IMR-90 (cell line): ENCODE data around the gene OGFR. TPM values are rescaled to one million over a fixed set of nuclear protein-coding genes. Genes with fewer than 3 reads are reported as not detected.

Source experiments
- ATAC-seq: fragments of 200-7000 bp; cut with Tn5 transposase; 2 replicates; pipeline ENCODE4 v1.9.1; 2020; ENCODE audit warnings: low read depth, mild to moderate bottlenecking, moderate library complexity
- BruUV-seq: library from RNA; stranded (reverse); fragments of 400-500 nt; replicated peaks from 2 replicates; lab custom pipeline; 2021; lab: Mats Ljungman, UMichigan
- CTCF ChIA-PET: fragments of 300-600 bp; formaldehyde crosslinking; extraction: SDS; loops from one replicate; lab custom pipeline; 2021; ENCODE audit warnings: antibody characterized with exemption; lab: Yijun Ruan, JAX
- POLR2A ChIA-PET: fragments of 300-600 bp; sonication (Branson Sonifier 250); formaldehyde crosslinking; loops from one replicate; lab custom pipeline; 2022; ENCODE audit warnings: antibody characterized with exemption; ENCODE audit not compliant: unreplicated experiment; lab: Charles Lee
- DNase-seq: peaks from one replicate; pipeline ENCODE4 v3.0.0; 2013
- H2AFZ ChIP-seq: replicated peaks from 2 replicates; pipeline ENCODE3; 2013; ENCODE audit warnings: low read length, mild to moderate bottlenecking; ENCODE audit not compliant: poor library complexity
- H2AK5ac ChIP-seq: 2 replicates; pipeline ENCODE4 v1.6.1; 2013; ENCODE audit warnings: low read depth, low read length, inconsistent platforms
- H2AK9ac ChIP-seq: replicated peaks from 2 replicates; pipeline ENCODE3; 2013; ENCODE audit warnings: mild to moderate bottlenecking, low read depth, low read length, moderate library complexity; ENCODE audit not compliant: poor library complexity
- H2BK120ac ChIP-seq: 2 replicates; pipeline ENCODE4 v1.6.1; 2013; ENCODE audit warnings: low read depth, low read length, inconsistent platforms
- H2BK15ac ChIP-seq: 3 replicates; pipeline ENCODE4 v1.6.1; 2013; ENCODE audit warnings: low read depth, low read length, inconsistent platforms
- H2BK20ac ChIP-seq: 2 replicates; pipeline ENCODE4 v1.6.1; 2013; ENCODE audit warnings: low read depth, mild to moderate bottlenecking, inconsistent platforms, low read length, moderate library complexity
- H2BK5ac ChIP-seq: 2 replicates; pipeline ENCODE4 v1.6.1; 2013; ENCODE audit warnings: mild to moderate bottlenecking, low read depth, low read length, inconsistent platforms; ENCODE audit not compliant: poor library complexity, severe bottlenecking
- H3K14ac ChIP-seq: replicated peaks from 2 replicates; pipeline ENCODE4 v1.6.1; 2013; ENCODE audit warnings: low read depth, low read length, inconsistent platforms
- H3K18ac ChIP-seq: 2 replicates; pipeline ENCODE4 v1.6.1; 2013; ENCODE audit warnings: low read depth, low read length, control low read depth
- H3K23ac ChIP-seq: 2 replicates; pipeline ENCODE4 v1.6.1; 2013; ENCODE audit warnings: low read depth, low read length, inconsistent platforms
- H3K27ac ChIP-seq: 2 replicates; pipeline ENCODE4 v1.5.1; 2013; ENCODE audit warnings: mild to moderate bottlenecking, control low read depth, low read length; ENCODE audit not compliant: insufficient read depth
- H3K27me3 ChIP-seq: 2 replicates; pipeline ENCODE4 v1.6.1; 2013; ENCODE audit warnings: low read length; ENCODE audit not compliant: control insufficient read depth, insufficient read depth
- H3K36me3 ChIP-seq: 2 replicates; pipeline ENCODE4 v1.6.1; 2013; ENCODE audit warnings: low read length, mixed read lengths; ENCODE audit not compliant: control insufficient read depth, insufficient read depth
- H3K4ac ChIP-seq: 2 replicates; pipeline ENCODE4 v1.6.1; 2013; ENCODE audit warnings: low read depth, low read length, inconsistent platforms
- H3K4me1 ChIP-seq: 2 replicates; pipeline ENCODE4 v1.6.1; 2013; ENCODE audit warnings: low read length, mixed read lengths; ENCODE audit not compliant: control insufficient read depth, insufficient read depth
- H3K4me2 ChIP-seq: 2 replicates; pipeline ENCODE4 v1.6.1; 2013; ENCODE audit warnings: low read depth, mild to moderate bottlenecking, control low read depth, low read length, moderate library complexity
- H3K4me3 ChIP-seq: 2 replicates; pipeline ENCODE4 v1.5.1; 2013; ENCODE audit warnings: low read depth, mild to moderate bottlenecking, control low read depth, low read length, moderate library complexity; ENCODE audit not compliant: insufficient read depth
- H3K56ac ChIP-seq: 2 replicates; pipeline ENCODE4 v1.6.1; 2013; ENCODE audit warnings: low read length, inconsistent platforms; ENCODE audit not compliant: insufficient read depth; ENCODE audit errors: extremely low read depth
- H3K79me1 ChIP-seq, 2 experiments: 2 replicates each; pipeline ENCODE4 v1.6.1; 2013; ENCODE audit warnings: low read length in 2 of 2, inconsistent platforms in 1 of 2, low read depth in 1 of 2
- H3K9ac ChIP-seq: 2 replicates; pipeline ENCODE4 v1.6.1; 2013; ENCODE audit warnings: low read depth, low read length, control low read depth
- H3K9me1 ChIP-seq: 2 replicates; pipeline ENCODE4 v1.6.1; 2013; ENCODE audit warnings: low read length, inconsistent platforms; ENCODE audit not compliant: insufficient read depth
- H3K9me3 ChIP-seq: 2 replicates; pipeline ENCODE4 v1.6.1; 2013; ENCODE audit warnings: low read length; ENCODE audit not compliant: control insufficient read depth, insufficient read depth
- H4K20me1 ChIP-seq: 2 replicates; pipeline ENCODE4 v1.6.1; 2013; ENCODE audit warnings: low read length, inconsistent platforms; ENCODE audit not compliant: insufficient read depth
- H4K5ac ChIP-seq: 2 replicates; pipeline ENCODE4 v1.6.1; 2013; ENCODE audit warnings: mild to moderate bottlenecking, low read depth, low read length, control low read depth
- H4K8ac ChIP-seq, 2 experiments: 2 replicates each; pipeline ENCODE4 v1.6.1; 2013; ENCODE audit warnings: low read depth in 2 of 2, low read length in 2 of 2, control low read depth in 1 of 2, inconsistent platforms in 1 of 2
- H4K91ac ChIP-seq: 2 replicates; pipeline ENCODE4 v1.6.1; 2013; ENCODE audit warnings: low read depth, low read length, inconsistent platforms; ENCODE audit not compliant: insufficient read depth
- MXI1 ChIP-seq: IDR thresholded peaks from 2 replicates; pipeline ENCODE4 v1.6.1; 2012; ENCODE audit warnings: low read depth, mild to moderate bottlenecking, low read length, moderate library complexity, borderline replicate concordance
- RCOR1 ChIP-seq: IDR thresholded peaks from 2 replicates; pipeline ENCODE4 v1.6.1; 2012; ENCODE audit warnings: mild to moderate bottlenecking, low read length, improper control_type of control experiment; ENCODE audit not compliant: insufficient replicate concordance
- WGBS, 2 experiments: methylation state at CpG; one replicate each; pipeline versions ENCODE4 v1.1.5 to v1.1.7; 2013; ENCODE audit warnings: missing lambda C conversion rate in 2 of 2; ENCODE audit not compliant: insufficient read length in 1 of 2; ENCODE audit errors: extremely low coverage in 2 of 2; 5-methylcytosine and 5-hydroxymethylcytosine counted together
- dilution Hi-C: fragments of 300-500 bp; cut with HindIII; formaldehyde crosslinking; loops from one replicate; pipeline ENCODE4 v1.14.3; 2018; ENCODE audit warnings: low sequenced_read_pairs; ENCODE audit not compliant: unreplicated experiment
- in situ Hi-C: fragments of 300-500 bp; cut with MboI; formaldehyde crosslinking; loops from 3 replicates; pipeline ENCODE4 v1.14.3; 2019; ENCODE audit warnings: low sequenced_read_pairs, inconsistent platforms, mixed read lengths
- intact Hi-C: fragments of 100-400 bp; cut with micrococcal nuclease; formaldehyde crosslinking; loops from 2 replicates; pipeline ENCODE4 v1.10.0; 2022
- polyA plus RNA-seq, 3 experiments: library from polyadenylated mRNA; depleted of rRNA; stranded (reverse); fragments of >200 nt; gene quantifications; 2 replicates each; pipeline ENCODE4 v1.2.3, GENCODE V29; 2012; ENCODE audit warnings: low replicate concordance in 1 of 3
- total RNA-seq: library from RNA; depleted of rRNA; stranded (reverse); fragments of >200 nt; gene quantifications from 2 replicates; pipeline ENCODE4 v1.2.3, GENCODE V29; 2012

Gene OGFR
- total and polyA plus RNA-seq, 2 of the 4 experiments (the other 2 are of a cell fraction): 22.4 to 30.1 TPM

DNA sequence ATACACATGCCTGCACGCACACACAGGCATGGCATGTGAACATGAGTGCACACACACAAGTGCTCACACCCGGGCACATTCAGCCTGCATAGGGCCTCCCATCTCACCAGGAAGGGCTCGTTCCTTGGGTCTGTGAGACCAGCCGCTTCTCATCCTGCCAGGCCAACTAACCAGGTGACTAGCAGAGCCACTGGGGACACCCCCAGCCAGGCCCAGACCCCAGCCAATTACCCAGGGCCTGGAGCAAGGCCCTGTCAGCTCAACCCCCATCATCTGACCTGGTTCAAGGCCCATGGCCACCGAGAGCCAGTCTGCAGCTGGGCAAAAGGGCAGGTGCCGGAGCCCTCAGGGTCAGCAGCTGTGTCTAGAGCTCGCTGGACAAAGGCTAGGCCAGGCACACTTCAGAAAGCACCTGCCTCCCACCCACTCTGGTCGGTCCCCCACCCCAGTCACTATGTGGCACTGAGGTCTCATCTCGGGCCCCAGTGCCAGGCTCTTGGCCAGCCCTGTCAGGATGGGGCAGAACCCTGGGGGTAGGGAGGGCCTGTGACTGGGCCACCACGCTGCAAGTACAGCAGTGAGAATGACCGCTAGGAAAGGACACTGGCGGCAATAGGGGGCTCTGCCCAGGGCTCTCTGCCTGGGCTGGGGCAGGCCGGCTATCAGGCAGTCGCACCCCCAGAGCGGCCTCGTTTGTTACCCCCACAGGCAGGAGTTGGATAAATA, 35.1 kb upstream of the OGFR start:
- no peak overlapping the region for H2AK9ac ChIP-seq
- POLR2A ChIA-PET: no interaction called here
- peaks cover 9% of the 10 kb centered on the region; the same call in 1 of the 2 replicates for H3K27me3 ChIP-seq
- H2BK120ac ChIP-seq: no peak overlapping the region
- no peak overlapping the region for H2BK20ac ChIP-seq
- H2BK5ac ChIP-seq: no peak overlapping the region
- intact Hi-C loops (no loop called here), in situ Hi-C loops (no loop called here), dilution Hi-C loops (no loop called here)
- H3K4ac ChIP-seq: no peak overlapping the region
- WGBS, 2 experiments: 84% methylated on average over 10 of the region's 16 CpGs; no CpG with 5 or more reads in 1 of the 2 experiments
- peaks cover 11% of the 10 kb centered on the region for H3K4me1 ChIP-seq
- H3K56ac ChIP-seq: no peak overlapping the region
- H4K5ac ChIP-seq: no peak overlapping the region
- no peak overlapping the region for H3K9ac ChIP-seq
- no peak overlapping the region for H2AFZ ChIP-seq
- H4K8ac ChIP-seq: no peak overlapping the region
- no peak for ATAC-seq
- TF ChIP-seq MXI1 (no peak), RCOR1 (no peak)
- H2AK5ac ChIP-seq: no peak overlapping the region
- H3K23ac ChIP-seq: no peak overlapping the region
- H2BK15ac ChIP-seq: no peak overlapping the region
- H4K91ac ChIP-seq: no peak overlapping the region
- BruUV-seq: no TSS peak
- H3K14ac ChIP-seq: no peak overlapping the region
- peaks cover 4% of the 10 kb centered on the region for H3K9me1 ChIP-seq
- H3K36me3 ChIP-seq: no peaks in the 10 kb centered on the region
- DNase-seq: no peak
- H3K9me3 ChIP-seq: no peaks in the 10 kb centered on the region
- no peaks in the 10 kb centered on the region for H4K20me1 ChIP-seq
- H3K4me3 ChIP-seq: no peak overlapping the region
- no peak overlapping the region for H3K4me2 ChIP-seq
- H3K79me1 ChIP-seq: no peaks in the 10 kb centered on the region
- H3K27ac ChIP-seq: no peak overlapping the region
- H3K18ac ChIP-seq: no peak overlapping the region
- CTCF ChIA-PET: no interaction called here
